Measurements from ENCODE around the gene STPG1.

Gene STPG1

DNA sequence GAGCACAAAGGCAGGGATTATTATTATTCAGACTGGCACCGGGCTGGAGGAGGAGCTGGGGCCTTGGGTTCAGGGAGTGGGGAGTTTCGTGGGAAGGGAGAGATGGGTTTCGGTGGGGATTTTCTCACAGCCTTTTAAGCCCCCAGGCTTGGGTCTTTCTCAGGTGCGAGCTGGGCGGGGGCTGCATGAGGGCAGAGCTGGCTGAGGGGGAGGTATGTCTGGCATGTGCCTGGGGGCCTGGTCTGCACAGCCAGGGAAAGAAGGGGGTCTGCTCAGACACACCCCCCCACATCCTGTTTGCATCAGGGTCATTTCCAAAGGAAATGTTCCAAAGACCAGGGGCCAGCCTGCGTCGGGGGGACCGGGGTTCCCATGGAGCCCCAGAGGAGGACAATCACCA lies 72.8 kb downstream of the STPG1 start:
- TF ChIP-seq EZH2 (optimal IDR thresholded peaks at IDR 0.05; ENCODE audit: low read depth, low read length) (no peak), EZH2phosphoT487 (IDR thresholded peaks at IDR 0.05; ENCODE audit: low read length) (no peak)
- TF ChIP-seq, protein P1, sequence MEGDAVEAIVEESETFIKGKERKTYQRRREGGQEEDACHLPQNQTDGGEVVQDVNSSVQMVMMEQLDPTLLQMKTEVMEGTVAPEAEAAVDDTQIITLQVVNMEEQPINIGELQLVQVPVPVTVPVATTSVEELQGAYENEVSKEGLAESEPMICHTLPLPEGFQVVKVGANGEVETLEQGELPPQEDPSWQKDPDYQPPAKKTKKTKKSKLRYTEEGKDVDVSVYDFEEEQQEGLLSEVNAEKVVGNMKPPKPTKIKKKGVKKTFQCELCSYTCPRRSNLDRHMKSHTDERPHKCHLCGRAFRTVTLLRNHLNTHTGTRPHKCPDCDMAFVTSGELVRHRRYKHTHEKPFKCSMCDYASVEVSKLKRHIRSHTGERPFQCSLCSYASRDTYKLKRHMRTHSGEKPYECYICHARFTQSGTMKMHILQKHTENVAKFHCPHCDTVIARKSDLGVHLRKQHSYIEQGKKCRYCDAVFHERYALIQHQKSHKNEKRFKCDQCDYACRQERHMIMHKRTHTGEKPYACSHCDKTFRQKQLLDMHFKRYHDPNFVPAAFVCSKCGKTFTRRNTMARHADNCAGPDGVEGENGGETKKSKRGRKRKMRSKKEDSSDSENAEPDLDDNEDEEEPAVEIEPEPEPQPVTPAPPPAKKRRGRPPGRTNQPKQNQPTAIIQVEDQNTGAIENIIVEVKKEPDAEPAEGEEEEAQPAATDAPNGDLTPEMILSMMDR (IDR thresholded peaks at IDR 0.05; ENCODE audit: low read length): no peak

GRCh38 chr1:24339996-24340395 lies 73.6 kb downstream of the STPG1 start:
- Histone ChIP-seq H3K4me1 (ENCODE audit: low read length) (no peaks in the 10 kb centered on the region), H4K20me1 (ENCODE audit: insufficient read depth, low read length) (no peaks in the 10 kb centered on the region), H3K79me2 (ENCODE audit: low read length) (no peaks in the 10 kb centered on the region), H3K4me2 (ENCODE audit: low read depth, low read length) (no peak overlapping the region), H3K36me3 (replicated peaks; ENCODE audit: insufficient read depth, low read length) (peaks cover 12% of the 10 kb centered on the region), H3K9me3 (replicated peaks; ENCODE audit: insufficient read depth, low read length) (no peaks in the 10 kb centered on the region), H3K27me3 (replicated peaks; ENCODE audit: insufficient read depth, low read length) (no peaks in the 10 kb centered on the region), H3K9ac (ENCODE audit: low read length) (no peak overlapping the region), H3K27ac (ENCODE audit: low read length) (no peak overlapping the region), H3K4me3 (ENCODE audit: low read length) (no peak overlapping the region), H3F3A (ENCODE audit: insufficient read depth, low read length) (no peaks in the 10 kb centered on the region), H3K9me2 (replicated peaks; ENCODE audit: insufficient read depth, low read length) (no peaks in the 10 kb centered on the region), H2AFZ (ENCODE audit: low read length) (no peak overlapping the region)
- no peak for DNase-seq
- TF ChIP-seq EZH2phosphoT487 (IDR thresholded peaks at IDR 0.05; ENCODE audit: low read length) (no peak), EZH2 (optimal IDR thresholded peaks at IDR 0.05; ENCODE audit: low read depth, low read length) (no peak)
- TF ChIP-seq, protein P1 (IDR thresholded peaks at IDR 0.05; ENCODE audit: low read length): no peak

More for the DNA sequence above, 72.8 kb downstream of the STPG1 start:
- Histone ChIP-seq H3K9me3 (replicated peaks; ENCODE audit: insufficient read depth, low read length) (no peaks in the 10 kb centered on the region), H4K20me1 (ENCODE audit: insufficient read depth, low read length) (no peaks in the 10 kb centered on the region), H3K36me3 (replicated peaks; ENCODE audit: insufficient read depth, low read length) (peaks cover 12% of the 10 kb centered on the region), H3K4me2 (ENCODE audit: low read depth, low read length) (no peak overlapping the region), H3F3A (ENCODE audit: insufficient read depth, low read length) (no peaks in the 10 kb centered on the region), H3K9me2 (replicated peaks; ENCODE audit: insufficient read depth, low read length) (no peaks in the 10 kb centered on the region), H2AFZ (ENCODE audit: low read length) (no peak overlapping the region), H3K27me3 (replicated peaks; ENCODE audit: insufficient read depth, low read length) (no peaks in the 10 kb centered on the region), H3K4me1 (ENCODE audit: low read length) (no peaks in the 10 kb centered on the region), H3K27ac (ENCODE audit: low read length) (no peak overlapping the region), H3K9ac (ENCODE audit: low read length) (no peak overlapping the region), H3K4me3 (ENCODE audit: low read length) (no peak overlapping the region), H3K79me2 (ENCODE audit: low read length) (no peaks in the 10 kb centered on the region)
- DNase-seq: no peak

DNA sequence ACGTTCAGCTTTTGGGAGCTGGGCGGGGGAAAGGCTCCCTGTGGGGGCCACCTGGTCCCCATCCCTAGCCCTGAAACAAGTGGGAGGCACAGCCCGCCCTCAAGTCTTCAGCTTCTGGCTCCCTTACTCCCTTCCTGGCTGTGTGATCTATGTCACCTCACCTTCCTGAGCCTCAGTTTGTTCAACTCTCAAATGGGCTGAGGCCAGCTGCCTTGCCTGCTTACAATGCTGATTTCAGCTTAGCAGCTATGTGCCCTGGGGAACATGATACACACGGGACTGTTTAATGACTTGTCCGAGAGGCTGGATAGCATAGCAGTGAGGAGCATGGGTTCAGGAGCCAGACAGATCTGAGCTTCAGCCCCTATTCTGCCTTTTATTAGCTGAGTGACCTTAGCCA lies 75.1 kb downstream of the STPG1 start:
- Histone ChIP-seq H3K79me2 (ENCODE audit: low read length) (no peaks in the 10 kb centered on the region), H3K4me1 (ENCODE audit: low read length) (no peaks in the 10 kb centered on the region), H3K36me3 (replicated peaks; ENCODE audit: insufficient read depth, low read length) (peaks cover 12% of the 10 kb centered on the region), H3F3A (ENCODE audit: insufficient read depth, low read length) (no peaks in the 10 kb centered on the region), H3K4me2 (ENCODE audit: low read depth, low read length) (no peak overlapping the region), H4K20me1 (ENCODE audit: insufficient read depth, low read length) (no peaks in the 10 kb centered on the region), H2AFZ (ENCODE audit: low read length) (no peak overlapping the region), H3K9me3 (replicated peaks; ENCODE audit: insufficient read depth, low read length) (no peaks in the 10 kb centered on the region), H3K9me2 (replicated peaks; ENCODE audit: insufficient read depth, low read length) (no peaks in the 10 kb centered on the region), H3K9ac (ENCODE audit: low read length) (no peak overlapping the region), H3K27ac (ENCODE audit: low read length) (no peak overlapping the region), H3K4me3 (ENCODE audit: low read length) (no peak overlapping the region), H3K27me3 (replicated peaks; ENCODE audit: insufficient read depth, low read length) (no peaks in the 10 kb centered on the region)
- no peak for DNase-seq
- TF ChIP-seq EZH2 (optimal IDR thresholded peaks at IDR 0.05; ENCODE audit: low read depth, low read length) (no peak), EZH2phosphoT487 (IDR thresholded peaks at IDR 0.05; ENCODE audit: low read length) (no peak)
- TF ChIP-seq, protein P1 (IDR thresholded peaks at IDR 0.05; ENCODE audit: low read length): no peak
